ENCODE measurements around the gene CUEDC1.

Gene CUEDC1

DNA sequence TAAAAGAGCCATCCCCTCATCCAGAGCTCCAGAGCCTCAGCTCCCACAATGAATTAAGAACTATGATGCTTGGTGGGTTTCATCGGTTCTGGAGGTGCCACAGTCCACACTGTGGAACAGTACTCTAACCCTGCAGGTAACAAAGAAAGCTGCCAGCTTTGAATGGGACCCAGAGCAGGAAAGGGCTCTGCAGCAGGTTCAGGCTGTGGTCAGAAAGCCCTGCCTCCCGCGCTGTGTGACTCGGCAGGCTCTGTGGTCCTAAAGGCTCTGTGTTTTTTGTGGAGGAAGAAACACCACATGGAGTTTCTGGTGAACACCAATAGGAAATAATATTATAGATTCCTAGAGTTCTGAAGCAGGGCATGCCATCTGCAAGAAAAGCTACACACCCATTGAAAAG lies 137.9 kb downstream of the CUEDC1 start:
- no peaks in the 10 kb centered on the region for H3K9me2 ChIP-seq (replicated peaks; ENCODE audit: insufficient read depth, low read length)
- no peaks in the 10 kb centered on the region for H4K20me1 ChIP-seq (ENCODE audit: insufficient read depth, low read length)
- no peaks in the 10 kb centered on the region for H3K27me3 ChIP-seq (replicated peaks; ENCODE audit: insufficient read depth, low read length)
- H3K4me1 ChIP-seq (ENCODE audit: low read length), result no peaks in the 10 kb centered on the region
- H3K36me3 ChIP-seq (replicated peaks; ENCODE audit: insufficient read depth, low read length), result no peaks in the 10 kb centered on the region
- TF ChIP-seq EZH2phosphoT487 (IDR thresholded peaks at IDR 0.05; ENCODE audit: low read length) (no peak), EZH2 (optimal IDR thresholded peaks at IDR 0.05; ENCODE audit: low read depth, low read length) (no peak), CTCF (IDR thresholded peaks at IDR 0.05; ENCODE audit: low read length) (no peak)
- H3K4me2 ChIP-seq (ENCODE audit: low read depth, low read length), result no peak overlapping the region
- DNase-seq, result no peak
- H3K9me3 ChIP-seq (replicated peaks; ENCODE audit: insufficient read depth, low read length), result no peaks in the 10 kb centered on the region
- no peak overlapping the region for H3K4me3 ChIP-seq (ENCODE audit: low read length)
- H3F3A ChIP-seq (ENCODE audit: insufficient read depth, low read length), result no peaks in the 10 kb centered on the region
- H2AFZ ChIP-seq (ENCODE audit: low read length), result no peak overlapping the region
- no peak overlapping the region for H3K9ac ChIP-seq (ENCODE audit: low read length)
- no peak overlapping the region for H3K27ac ChIP-seq (ENCODE audit: low read length)
- no peaks in the 10 kb centered on the region for H3K79me2 ChIP-seq (ENCODE audit: low read length)

DNA sequence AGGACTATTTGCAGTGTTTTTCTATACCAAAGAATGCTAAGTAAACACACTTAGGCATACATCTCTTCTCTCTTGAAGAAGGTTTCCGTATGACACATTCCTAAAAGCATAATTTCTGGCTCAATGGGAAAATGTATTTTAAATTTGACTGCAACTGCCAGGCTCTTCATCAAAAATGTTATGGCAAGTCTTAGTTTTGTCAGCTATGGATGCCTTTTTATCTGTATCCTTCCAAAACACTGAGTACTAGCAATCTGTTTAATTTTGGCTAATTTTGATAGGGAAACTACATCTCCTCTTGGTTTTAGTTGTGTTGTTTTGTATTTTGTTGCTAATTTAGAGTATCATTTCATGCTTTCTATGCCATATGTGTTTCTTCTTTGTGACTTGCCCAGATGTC lies 140.8 kb downstream of the CUEDC1 start:
- Histone ChIP-seq H3K4me2 (ENCODE audit: low read depth, low read length) (no peak overlapping the region), H2AFZ (ENCODE audit: low read length) (no peak overlapping the region), H3K27me3 (replicated peaks; ENCODE audit: insufficient read depth, low read length) (no peaks in the 10 kb centered on the region), H3K9me3 (replicated peaks; ENCODE audit: insufficient read depth, low read length) (no peaks in the 10 kb centered on the region), H3F3A (ENCODE audit: insufficient read depth, low read length) (no peaks in the 10 kb centered on the region), H3K36me3 (replicated peaks; ENCODE audit: insufficient read depth, low read length) (no peaks in the 10 kb centered on the region), H3K27ac (ENCODE audit: low read length) (no peak overlapping the region), H3K9me2 (replicated peaks; ENCODE audit: insufficient read depth, low read length) (no peaks in the 10 kb centered on the region), H4K20me1 (ENCODE audit: insufficient read depth, low read length) (no peaks in the 10 kb centered on the region), H3K4me1 (ENCODE audit: low read length) (no peaks in the 10 kb centered on the region), H3K9ac (ENCODE audit: low read length) (no peak overlapping the region), H3K4me3 (ENCODE audit: low read length) (no peak overlapping the region), H3K79me2 (ENCODE audit: low read length) (no peaks in the 10 kb centered on the region)
- TF ChIP-seq EZH2 (optimal IDR thresholded peaks at IDR 0.05; ENCODE audit: low read depth, low read length) (no peak), EZH2phosphoT487 (IDR thresholded peaks at IDR 0.05; ENCODE audit: low read length) (no peak), CTCF (IDR thresholded peaks at IDR 0.05; ENCODE audit: low read length) (no peak)
- no peak for DNase-seq

DNA sequence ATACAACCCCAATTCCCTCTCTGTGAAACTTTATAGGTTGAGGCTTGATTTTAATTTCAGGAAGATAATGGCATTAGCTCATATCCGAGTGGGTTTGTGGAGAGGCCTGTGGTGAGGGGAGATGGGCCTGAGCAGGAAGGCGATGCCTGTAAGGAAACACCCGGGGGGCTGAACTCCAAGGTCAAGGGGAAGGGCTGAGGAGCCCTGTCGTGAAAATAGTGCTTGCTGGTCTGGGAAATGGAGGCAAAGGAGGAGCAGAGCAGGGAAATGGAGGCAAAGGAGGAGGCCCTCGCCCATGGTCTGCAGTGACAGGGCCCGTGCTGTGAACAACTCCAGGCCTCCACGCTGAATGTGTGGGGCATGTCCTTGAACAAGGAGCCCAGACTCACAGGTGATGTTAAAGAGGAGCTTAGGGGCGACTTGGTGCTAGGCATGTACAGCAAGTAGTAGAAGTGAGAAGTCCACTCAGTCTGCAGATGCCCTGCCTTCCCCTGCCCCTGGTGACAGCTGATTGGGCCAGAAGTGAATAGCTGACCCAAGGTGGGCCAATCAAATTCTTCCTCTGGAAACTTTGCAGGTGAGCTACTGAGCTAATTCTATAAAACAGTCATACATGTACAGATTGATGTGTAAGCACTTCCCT lies 143.5 kb downstream of the CUEDC1 start:
- no peak for TF ChIP-seq EZH2phosphoT487 (IDR thresholded peaks at IDR 0.05; ENCODE audit: low read length)
- TF ChIP-seq CTCF (IDR thresholded peaks at IDR 0.05; ENCODE audit: low read length), result no peak
- no peak for TF ChIP-seq EZH2 (optimal IDR thresholded peaks at IDR 0.05; ENCODE audit: low read depth, low read length)
- no peak overlapping the region for H3K4me2 ChIP-seq (ENCODE audit: low read depth, low read length)
- H3K9me2 ChIP-seq (replicated peaks; ENCODE audit: insufficient read depth, low read length), result no peaks in the 10 kb centered on the region
- H3K79me2 ChIP-seq (ENCODE audit: low read length), result no peaks in the 10 kb centered on the region
- H2AFZ ChIP-seq (ENCODE audit: low read length), result no peak overlapping the region
- no peak overlapping the region for H3K4me3 ChIP-seq (ENCODE audit: low read length)
- no peaks in the 10 kb centered on the region for H3K36me3 ChIP-seq (replicated peaks; ENCODE audit: insufficient read depth, low read length)
- H3K27me3 ChIP-seq (replicated peaks; ENCODE audit: insufficient read depth, low read length), result no peaks in the 10 kb centered on the region
- H3K27ac ChIP-seq (ENCODE audit: low read length), result no peak overlapping the region
- H4K20me1 ChIP-seq (ENCODE audit: insufficient read depth, low read length), result no peaks in the 10 kb centered on the region
- no peaks in the 10 kb centered on the region for H3K4me1 ChIP-seq (ENCODE audit: low read length)
- H3F3A ChIP-seq (ENCODE audit: insufficient read depth, low read length), result no peaks in the 10 kb centered on the region
- H3K9ac ChIP-seq (ENCODE audit: low read length), result no peak overlapping the region
- no peak for DNase-seq
- no peaks in the 10 kb centered on the region for H3K9me3 ChIP-seq (replicated peaks; ENCODE audit: insufficient read depth, low read length)

Measured in MM.1S (cell line).